ENCODE measurements around the gene MYO15A. TPM values are rescaled to one million over a fixed set of nuclear protein-coding genes. Genes with fewer than 3 reads are reported as not detected.

The MYO15A gene
- total and polyA plus RNA-seq, 2 donors (not counting 1 experiment from before 2014, with no cell fraction given), result 2.5 to 3.1 TPM

GRCh38 chr17:18139949-18140348 lies 31.4 kb downstream of the MYO15A start:
- ChIA-PET CTCF (interaction anchor here (0.5 to 1.7 kb wide), 2 partner anchors 77 to 519 kb away, joined by 3 to 4 read pairs; no protein-coding TSS in a partner anchor), POLR2A (no interaction called here)

DNA sequence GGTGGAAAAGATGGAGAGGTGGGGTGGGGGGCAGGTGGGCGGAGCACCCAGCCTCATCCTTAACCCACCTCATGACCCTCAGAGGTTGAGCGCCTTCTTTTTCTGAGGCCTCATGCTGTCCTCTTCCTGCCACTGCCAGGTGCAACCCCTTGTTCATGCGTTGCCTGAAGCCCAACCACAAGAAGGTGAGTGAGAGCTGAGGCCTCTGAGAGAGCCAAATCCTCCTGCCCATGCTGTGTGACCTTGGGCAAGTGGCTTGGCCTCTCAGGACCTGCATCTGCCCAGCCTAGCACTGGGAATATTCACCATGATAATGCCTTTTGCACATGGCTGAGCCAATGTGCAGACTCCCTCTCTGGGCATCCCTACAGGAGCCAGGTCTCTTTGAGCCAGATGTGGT lies 32.1 kb downstream of the MYO15A start:
- no peak overlapping the region for H3K27ac Mint-ChIP-seq
- no peak overlapping the region for H3K4me3 Mint-ChIP-seq
- Histone ChIP-seq H3K4me1 (ENCODE audit: control insufficient read depth in 2 of 2, insufficient read depth in 2 of 2, low read length in 2 of 2) (peaks cover 0 to 4% of the 10 kb centered on the region in 2 donors), H3K9ac (ENCODE audit: low read length) (no peak overlapping the region), H3K36me3 (replicated peaks in 1 of 2; ENCODE audit: control extremely low read depth in 1 of 2, control insufficient read depth in 1 of 2, extremely low read depth in 1 of 2, insufficient read depth in 2 of 2, low read length in 1 of 2) (no peaks in the 10 kb centered on the region), H3K9me3 (ENCODE audit: control extremely low read depth in 1 of 3, control insufficient read depth in 2 of 3, insufficient read depth in 1 of 3, low read length in 2 of 3) (no peaks in the 10 kb centered on the region), H2AFZ (ENCODE audit: insufficient read depth, low read depth, low read length, poor library complexity, severe bottlenecking) (no peak overlapping the region), H3K4me2 (replicated peaks; ENCODE audit: low read depth, low read length, poor library complexity, severe bottlenecking) (no peak overlapping the region), H4K20me1 (ENCODE audit: control insufficient read depth, insufficient read depth, low read length, poor library complexity, severe bottlenecking) (no peaks in the 10 kb centered on the region), H3K27ac (ENCODE audit: low read length in 2 of 2) (no peak overlapping the region), H3K79me2 (ENCODE audit: control insufficient read depth, insufficient read depth, low read length) (no peaks in the 10 kb centered on the region), H3K4me3 (ENCODE audit: control extremely low read depth in 1 of 5, extremely low read depth in 1 of 5, insufficient read depth in 1 of 5, low read depth in 2 of 5, low read length in 4 of 5) (no peak overlapping the region), H3K27me3 (replicated peaks in 1 of 4; ENCODE audit: control extremely low read depth in 1 of 4, control insufficient read depth in 3 of 4, insufficient read depth in 4 of 4, low read length in 3 of 4) (peaks cover 0 to 13% (median 1%) of the 10 kb centered on the region in 4 experiments)
- peaks cover 11% of the 10 kb centered on the region for H3K27me3 Mint-ChIP-seq
- 100% methylated on average over 1 of the region's 3 CpGs for WGBS (ENCODE audit: insufficient coverage)
- no peak for DNase-seq
- ATAC-seq (ENCODE audit: low read depth), result no peak
- POLR2A ChIA-PET, result no interaction called here
- CTCF ChIA-PET, result interaction anchor here (0.7 to 2.2 kb wide), 6 partner anchors 11 to 76 kb away, joined by 3 to 6 read pairs (median 4); no protein-coding TSS in a partner anchor
- intact Hi-C loops (cut with micrococcal nuclease), result loop anchor here (1.0 kb wide), 2 partner anchors 44 to 77 kb away; no protein-coding TSS in a partner anchor
- no peak for TF ChIP-seq EZH2 (IDR thresholded peaks at IDR 0.05; ENCODE audit: borderline replicate concordance, insufficient read depth, low read depth, low read length, poor library complexity, severe bottlenecking)
- no peaks in the 10 kb centered on the region for H3K9me3 Mint-ChIP-seq (ENCODE audit: insufficient read depth)
- peaks cover 5% of the 10 kb centered on the region for H3K4me1 Mint-ChIP-seq

More at GRCh38 chr17:18139949-18140348, 31.4 kb downstream of the MYO15A start:
- H4K20me1 ChIP-seq (ENCODE audit: control insufficient read depth, insufficient read depth, low read length, poor library complexity, severe bottlenecking), result no peaks in the 10 kb centered on the region
- H3K79me2 ChIP-seq (ENCODE audit: control insufficient read depth, insufficient read depth, low read length), result no peaks in the 10 kb centered on the region
- peaks cover 5% of the 10 kb centered on the region for H3K4me1 Mint-ChIP-seq
- H3K4me3 ChIP-seq (ENCODE audit: control extremely low read depth in 1 of 5, extremely low read depth in 1 of 5, insufficient read depth in 1 of 5, low read depth in 2 of 5, low read length in 4 of 5), result no peak overlapping the region
- no peak overlapping the region for H3K4me2 ChIP-seq (replicated peaks; ENCODE audit: low read depth, low read length, poor library complexity, severe bottlenecking)
- TF ChIP-seq EZH2 (IDR thresholded peaks at IDR 0.05; ENCODE audit: borderline replicate concordance, insufficient read depth, low read depth, low read length, poor library complexity, severe bottlenecking) (no peak), CTCF (IDR thresholded peaks at IDR 0.05) (no peak)
- DNase-seq (no peak), ATAC-seq (ENCODE audit: low read depth) (no peak)
- H3K27me3 ChIP-seq (replicated peaks in 1 of 4; ENCODE audit: control extremely low read depth in 1 of 4, control insufficient read depth in 3 of 4, insufficient read depth in 4 of 4, low read length in 3 of 4), result peaks cover 0 to 13% (median 1%) of the 10 kb centered on the region in 4 experiments
- H3K36me3 ChIP-seq (replicated peaks in 1 of 2; ENCODE audit: control extremely low read depth in 1 of 2, control insufficient read depth in 1 of 2, extremely low read depth in 1 of 2, insufficient read depth in 2 of 2, low read length in 1 of 2), result no peaks in the 10 kb centered on the region
- H3K9me3 ChIP-seq (ENCODE audit: control extremely low read depth in 1 of 3, control insufficient read depth in 2 of 3, insufficient read depth in 1 of 3, low read length in 2 of 3), result no peaks in the 10 kb centered on the region
- H3K4me3 Mint-ChIP-seq, result no peak overlapping the region
- H3K27ac Mint-ChIP-seq, result no peak overlapping the region
- peaks cover 11% of the 10 kb centered on the region for H3K27me3 Mint-ChIP-seq
- WGBS (ENCODE audit: insufficient coverage), result 69% methylated on average over 2 of the region's 3 CpGs
- H3K9ac ChIP-seq (ENCODE audit: low read length), result no peak overlapping the region
- intact Hi-C loops (cut with micrococcal nuclease), result no loop called here
- no peak overlapping the region for H3K27ac ChIP-seq (ENCODE audit: low read length in 2 of 2)
- peaks cover 0 to 4% of the 10 kb centered on the region in 2 donors for H3K4me1 ChIP-seq (ENCODE audit: control insufficient read depth in 2 of 2, insufficient read depth in 2 of 2, low read length in 2 of 2)
- no peak overlapping the region for H2AFZ ChIP-seq (ENCODE audit: insufficient read depth, low read depth, low read length, poor library complexity, severe bottlenecking)
- no peaks in the 10 kb centered on the region for H3K9me3 Mint-ChIP-seq (ENCODE audit: insufficient read depth)

All from B cell (primary cell).